Endothelial cell of umbilical vein (primary cell): ENCODE results near the gene TTR. TPM values are rescaled to one million over a fixed set of nuclear protein-coding genes. Genes with fewer than 3 reads are reported as not detected.

Experiments
- BruUV-seq: library from RNA; stranded (reverse); fragments of 400-500 nt; replicated peaks from 2 replicates; lab custom pipeline; 2021; lab: Mats Ljungman, UMichigan
- CTCF ChIA-PET: fragments of 300-600, 350-600 bp; sonication (Branson Sonifier 250); formaldehyde crosslinking; loops from one replicate; lab custom pipeline; 2021; ENCODE audit warnings: antibody characterized with exemption, inconsistent platforms; lab: Charles Lee
- POLR2A ChIA-PET: fragments of 300-600, 350-600 bp; sonication (Branson Sonifier 250); formaldehyde crosslinking; loops from one replicate; lab custom pipeline; 2021; ENCODE audit warnings: antibody characterized with exemption, inconsistent platforms; lab: Charles Lee
- DNase-seq: peaks from one replicate; pipeline ENCODE4 v3.0.0-alpha.2; 2011; ENCODE audit warnings: low read depth, low spot score
- FAIRE-seq: peaks from 2 replicates; lab custom pipeline; 2011; peaks lifted over from hg19 to GRCh38; lab: Jason Lieb, UNC
- H2AFZ ChIP-seq: 2 replicates; pipeline ENCODE4 v1.6.0; 2012; ENCODE audit warnings: low read depth, low read length, control low read depth, inconsistent platforms
- H3K27ac ChIP-seq: 2 replicates; pipeline ENCODE4 v1.5.1; 2011; ENCODE audit warnings: low read depth, mild to moderate bottlenecking, control low read depth, low read length, moderate library complexity; ENCODE audit not compliant: insufficient read depth
- H3K27me3 ChIP-seq, 2 experiments: 2 replicates each; pipeline versions ENCODE4 v1.6.0 to v1.6.1; 2011; ENCODE audit warnings: low read length in 2 of 2, mixed read lengths in 1 of 2; ENCODE audit not compliant: control insufficient read depth in 2 of 2, insufficient read depth in 2 of 2
- H3K36me3 ChIP-seq, 2 experiments: 2 replicates in 1 of 2; 3 replicates in 1 of 2; pipeline ENCODE4 v1.5.1; 2011; ENCODE audit warnings: low read length in 2 of 2, mild to moderate bottlenecking in 1 of 2, moderate library complexity in 1 of 2; ENCODE audit not compliant: control insufficient read depth in 2 of 2, insufficient read depth in 2 of 2; ENCODE audit errors: extremely low read depth in 1 of 2
- H3K4me1 ChIP-seq: 3 replicates; pipeline ENCODE4 v1.5.1; 2011; ENCODE audit warnings: mild to moderate bottlenecking, low read length; ENCODE audit not compliant: control insufficient read depth, insufficient read depth; ENCODE audit errors: extremely low read depth
- H3K4me2 ChIP-seq: 2 replicates; pipeline ENCODE4 v1.6.1; 2011; ENCODE audit warnings: low read length, control low read depth, mixed read lengths; ENCODE audit not compliant: insufficient read depth
- H3K4me3 ChIP-seq, 3 experiments: fragments of 200-600 bp in 1 of 3; sonication (generic), shearing (Covaris generic) in 1 of 3; replicated peaks in 1 of 3; 2 replicates each; pipeline ENCODE4 v1.5.1; 2011 to 2016; ENCODE audit warnings: control low read depth in 3 of 3, low read length in 3 of 3, mild to moderate bottlenecking in 2 of 3, inconsistent platforms in 1 of 3, low read depth in 1 of 3, moderate library complexity in 1 of 3; ENCODE audit not compliant: insufficient read depth in 1 of 3
- H3K79me2 ChIP-seq: 2 replicates; pipeline ENCODE4 v1.6.0; 2012; ENCODE audit warnings: low read length, inconsistent platforms; ENCODE audit not compliant: control insufficient read depth, insufficient read depth
- H3K9ac ChIP-seq: replicated peaks from 2 replicates; pipeline ENCODE3; 2011; ENCODE audit warnings: low read length, control low read depth; ENCODE audit not compliant: insufficient read depth; ENCODE audit errors: extremely low read depth
- H3K9me1 ChIP-seq: replicated peaks from 3 replicates; pipeline ENCODE4 v1.6.0; 2011; ENCODE audit warnings: mild to moderate bottlenecking, low read length; ENCODE audit not compliant: control insufficient read depth, insufficient read depth; ENCODE audit errors: extremely low read depth
- H3K9me3 ChIP-seq: replicated peaks from 2 replicates; pipeline ENCODE4 v1.5.1; 2012; ENCODE audit warnings: low read length, inconsistent platforms; ENCODE audit not compliant: control insufficient read depth, insufficient read depth
- H4K20me1 ChIP-seq: replicated peaks from 2 replicates; pipeline ENCODE3; 2011; ENCODE audit warnings: mild to moderate bottlenecking, low read length; ENCODE audit not compliant: control insufficient read depth, insufficient read depth; ENCODE audit errors: extremely low read depth
- EZH2 ChIP-seq: IDR thresholded peaks from 2 replicates; pipeline ENCODE4 v1.6.1; 2012; ENCODE audit warnings: borderline replicate concordance, low read depth, mild to moderate bottlenecking, moderate library complexity, low read length, inconsistent platforms; ENCODE audit not compliant: severe bottlenecking
- FOS ChIP-seq: IDR thresholded peaks from 2 replicates; pipeline ENCODE4 v1.6.1; 2011; ENCODE audit warnings: mild to moderate bottlenecking, low read length, moderate library complexity, borderline replicate concordance; ENCODE audit not compliant: insufficient read depth
- GATA2 ChIP-seq: IDR thresholded peaks from 2 replicates; pipeline ENCODE4 v1.7.0; 2011; ENCODE audit warnings: low read depth, mild to moderate bottlenecking, moderate library complexity, mixed read lengths, low read length; ENCODE audit not compliant: insufficient read length, insufficient read depth
- JUN ChIP-seq: IDR thresholded peaks from 2 replicates; pipeline ENCODE4 v1.6.1; 2011; ENCODE audit warnings: borderline replicate concordance, low read depth; ENCODE audit not compliant: insufficient read length, insufficient read depth
- MYC ChIP-seq: IDR thresholded peaks from one replicate; pipeline ENCODE4 v1.6.1; 2011; ENCODE audit warnings: mild to moderate bottlenecking, low read depth, low read length
- POLR2A ChIP-seq: IDR thresholded peaks from 2 replicates; pipeline ENCODE4 v1.6.1; 2012; ENCODE audit warnings: low read depth, mild to moderate bottlenecking, control low read depth, low read length
- POLR2AphosphoS5 ChIP-seq: IDR thresholded peaks from 2 replicates; pipeline ENCODE4 v1.6.1; 2012; ENCODE audit warnings: low read depth, mild to moderate bottlenecking, control low read depth, low read length, moderate library complexity; ENCODE audit not compliant: insufficient read depth
- dilution Hi-C: fragments of 300-500 bp; cut with MboI; formaldehyde crosslinking; loops from one replicate; pipeline ENCODE4 v1.15.0; 2019; ENCODE audit warnings: low sequenced_read_pairs; ENCODE audit not compliant: extremely low pct_ligation_motif_present
- intact Hi-C: fragments of 100-400 bp; cut with micrococcal nuclease; formaldehyde crosslinking; loops from one replicate; pipeline ENCODE4 v1.10.0; 2022
- polyA plus RNA-seq, 4 experiments: library from polyadenylated mRNA; depleted of rRNA in 3 of 4; stranded (reverse) in 3 of 4; unstranded in 1 of 4; fragments of >200 nt; gene quantifications; 2 replicates each; pipeline versions ENCODE4 v1.2.1 to v1.2.3, GENCODE V29; 2011 to 2012; ENCODE audit warnings: missing spikeins in 1 of 4
- total RNA-seq: library from RNA; stranded (reverse); gene quantifications from 2 replicates; pipeline ENCODE4 v1.2.3, GENCODE V29; 2021
- TF ChIP-seq, protein P1 (sequence below): IDR thresholded peaks from 2 replicates; pipeline ENCODE4 v1.6.1; 2011; ENCODE audit not compliant: insufficient read depth, insufficient read length
- TF ChIP-seq, protein P2 (sequence below), 2 donors: IDR thresholded peaks; 1 replicate in 1 of 2; 2 replicates in 1 of 2; pipeline ENCODE4 v1.5.1; 2011; ENCODE audit warnings: low read length in 2 of 2, mild to moderate bottlenecking in 2 of 2, moderate library complexity in 2 of 2, control low read depth in 1 of 2, inconsistent platforms in 1 of 2, low read depth in 1 of 2; ENCODE audit not compliant: insufficient read depth in 1 of 2; ENCODE audit errors: extremely low read depth in 1 of 2

The TTR gene
- total and polyA plus RNA-seq, 2 donors (not counting 3 experiments of a cell fraction or from before 2014, with no cell fraction given): not detected

DNA sequence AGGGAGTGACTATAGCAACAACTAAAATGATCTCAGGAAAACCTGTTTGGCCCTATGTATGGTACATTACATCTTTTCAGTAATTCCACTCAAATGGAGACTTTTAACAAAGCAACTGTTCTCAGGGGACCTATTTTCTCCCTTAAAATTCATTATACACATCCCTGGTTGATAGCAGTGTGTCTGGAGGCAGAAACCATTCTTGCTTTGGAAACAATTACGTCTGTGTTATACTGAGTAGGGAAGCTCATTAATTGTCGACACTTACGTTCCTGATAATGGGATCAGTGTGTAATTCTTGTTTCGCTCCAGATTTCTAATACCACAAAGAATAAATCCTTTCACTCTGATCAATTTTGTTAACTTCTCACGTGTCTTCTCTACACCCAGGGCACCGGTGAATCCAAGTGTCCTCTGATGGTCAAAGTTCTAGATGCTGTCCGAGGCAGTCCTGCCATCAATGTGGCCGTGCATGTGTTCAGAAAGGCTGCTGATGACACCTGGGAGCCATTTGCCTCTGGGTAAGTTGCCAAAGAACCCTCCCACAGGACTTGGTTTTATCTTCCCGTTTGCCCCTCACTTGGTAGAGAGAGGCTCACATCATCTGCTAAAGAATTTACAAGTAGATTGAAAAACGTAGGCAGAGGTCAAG lies 955 bp downstream of the TTR start:
- BruUV-seq: no TSS peak
- no peak for FAIRE-seq

DNA sequence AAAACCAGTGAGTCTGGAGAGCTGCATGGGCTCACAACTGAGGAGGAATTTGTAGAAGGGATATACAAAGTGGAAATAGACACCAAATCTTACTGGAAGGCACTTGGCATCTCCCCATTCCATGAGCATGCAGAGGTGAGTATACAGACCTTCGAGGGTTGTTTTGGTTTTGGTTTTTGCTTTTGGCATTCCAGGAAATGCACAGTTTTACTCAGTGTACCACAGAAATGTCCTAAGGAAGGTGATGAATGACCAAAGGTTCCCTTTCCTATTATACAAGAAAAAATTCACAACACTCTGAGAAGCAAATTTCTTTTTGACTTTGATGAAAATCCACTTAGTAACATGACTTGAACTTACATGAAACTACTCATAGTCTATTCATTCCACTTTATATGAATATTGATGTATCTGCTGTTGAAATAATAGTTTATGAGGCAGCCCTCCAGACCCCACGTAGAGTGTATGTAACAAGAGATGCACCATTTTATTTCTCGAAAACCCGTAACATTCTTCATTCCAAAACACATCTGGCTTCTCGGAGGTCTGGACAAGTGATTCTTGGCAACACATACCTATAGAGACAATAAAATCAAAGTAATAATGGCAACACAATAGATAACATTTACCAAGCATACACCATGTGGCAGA lies 3.6 kb downstream of the TTR start:
- H3K4me2 ChIP-seq: no peak overlapping the region
- H3K4me1 ChIP-seq: no peaks in the 10 kb centered on the region
- peaks cover 0 to 6% of the 10 kb centered on the region in 2 experiments for H3K27me3 ChIP-seq
- H2AFZ ChIP-seq: no peak overlapping the region
- TF ChIP-seq POLR2AphosphoS5 (no peak), GATA2 (no peak), MYC (no peak), FOS (no peak), JUN (no peak), EZH2 (no peak), POLR2A (no peak)
- TF ChIP-seq, protein P1, sequence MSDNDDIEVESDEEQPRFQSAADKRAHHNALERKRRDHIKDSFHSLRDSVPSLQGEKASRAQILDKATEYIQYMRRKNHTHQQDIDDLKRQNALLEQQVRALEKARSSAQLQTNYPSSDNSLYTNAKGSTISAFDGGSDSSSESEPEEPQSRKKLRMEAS: no peak
- TF ChIP-seq, protein P2, sequence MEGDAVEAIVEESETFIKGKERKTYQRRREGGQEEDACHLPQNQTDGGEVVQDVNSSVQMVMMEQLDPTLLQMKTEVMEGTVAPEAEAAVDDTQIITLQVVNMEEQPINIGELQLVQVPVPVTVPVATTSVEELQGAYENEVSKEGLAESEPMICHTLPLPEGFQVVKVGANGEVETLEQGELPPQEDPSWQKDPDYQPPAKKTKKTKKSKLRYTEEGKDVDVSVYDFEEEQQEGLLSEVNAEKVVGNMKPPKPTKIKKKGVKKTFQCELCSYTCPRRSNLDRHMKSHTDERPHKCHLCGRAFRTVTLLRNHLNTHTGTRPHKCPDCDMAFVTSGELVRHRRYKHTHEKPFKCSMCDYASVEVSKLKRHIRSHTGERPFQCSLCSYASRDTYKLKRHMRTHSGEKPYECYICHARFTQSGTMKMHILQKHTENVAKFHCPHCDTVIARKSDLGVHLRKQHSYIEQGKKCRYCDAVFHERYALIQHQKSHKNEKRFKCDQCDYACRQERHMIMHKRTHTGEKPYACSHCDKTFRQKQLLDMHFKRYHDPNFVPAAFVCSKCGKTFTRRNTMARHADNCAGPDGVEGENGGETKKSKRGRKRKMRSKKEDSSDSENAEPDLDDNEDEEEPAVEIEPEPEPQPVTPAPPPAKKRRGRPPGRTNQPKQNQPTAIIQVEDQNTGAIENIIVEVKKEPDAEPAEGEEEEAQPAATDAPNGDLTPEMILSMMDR (IDR thresholded peaks at IDR 0.05; ENCODE audit: extremely low read depth in 1 of 2, insufficient read depth in 1 of 2, low read depth in 1 of 2, low read length in 2 of 2): no peak
- no peaks in the 10 kb centered on the region for H4K20me1 ChIP-seq
- no peaks in the 10 kb centered on the region for H3K36me3 ChIP-seq
- POLR2A ChIA-PET: no interaction called here
- no peak overlapping the region for H3K9ac ChIP-seq
- H3K9me1 ChIP-seq: no peaks in the 10 kb centered on the region
- FAIRE-seq (no peak), DNase-seq (no peak)
- no peaks in the 10 kb centered on the region for H3K79me2 ChIP-seq
- intact Hi-C loops (no loop called here), dilution Hi-C loops (no loop called here)
- H3K9me3 ChIP-seq: no peaks in the 10 kb centered on the region
- BruUV-seq: no TSS peak
- H3K27ac ChIP-seq: no peak overlapping the region
- CTCF ChIA-PET: interaction anchor here (1.0 kb wide), 1 partner anchor 16 kb away, joined by 5 read pairs; no protein-coding TSS in a partner anchor
- H3K4me3 ChIP-seq: no peak overlapping the region

More for the DNA sequence above, 955 bp downstream of the TTR start:
- intact Hi-C loops (no loop called here), dilution Hi-C loops (no loop called here)
- CTCF ChIA-PET: interaction anchor here (0.5 kb wide), 1 partner anchor 350 kb away, joined by 3 read pairs; the partner anchor contains the start of gene TRAPPC8
- H2AFZ ChIP-seq: no peak overlapping the region
- H3K27ac ChIP-seq: no peak overlapping the region
- H3K4me1 ChIP-seq: no peaks in the 10 kb centered on the region
- POLR2A ChIA-PET: no interaction called here
- no peak overlapping the region for H3K9ac ChIP-seq
- H3K36me3 ChIP-seq: no peaks in the 10 kb centered on the region
- no peak for DNase-seq
- H3K79me2 ChIP-seq: no peaks in the 10 kb centered on the region
- H3K4me3 ChIP-seq: no peak overlapping the region
- TF ChIP-seq, protein P1: no peak
- no peaks in the 10 kb centered on the region for H3K9me1 ChIP-seq
- H3K9me3 ChIP-seq: no peaks in the 10 kb centered on the region
- no peak overlapping the region for H3K4me2 ChIP-seq
- H3K27me3 ChIP-seq: peaks cover 0 to 6% of the 10 kb centered on the region in 2 experiments
- no peaks in the 10 kb centered on the region for H4K20me1 ChIP-seq
